Mucosa of descending colon (tissue), 3 donors: ENCODE measurements around the gene POU2AF2. TPM values are rescaled to one million over a fixed set of nuclear protein-coding genes. Genes with fewer than 3 reads are reported as not detected.

Experiments
- ATAC-seq: fragments of 200-7000 bp; cut with Tn5 transposase; one replicate; pipeline ENCODE4 v1.9.1; 2020; ENCODE audit warnings: mild to moderate bottlenecking, moderate library complexity
- DNase-seq, 3 donors: peaks; one replicate each; pipeline ENCODE4 v3.0.0-alpha.2; 2020
- H3K36me3 ChIP-seq: fragments of 200-600 bp; one replicate; pipeline ENCODE4 v1.8.0; 2021; ENCODE audit warnings: low read depth, mild to moderate bottlenecking
- H3K4me1 ChIP-seq: fragments of 200-600 bp; one replicate; pipeline ENCODE4 v1.8.0; 2021; ENCODE audit warnings: low read depth, mild to moderate bottlenecking
- H3K4me3 ChIP-seq: fragments of 200-600 bp; one replicate; pipeline ENCODE4 v1.8.0; 2021; ENCODE audit warnings: mild to moderate bottlenecking
- H3K9me3 ChIP-seq: fragments of 200-600 bp; one replicate; pipeline ENCODE4 v1.8.0; 2021; ENCODE audit warnings: mild to moderate bottlenecking
- CTCF ChIP-seq: fragments of 200-600 bp; IDR thresholded peaks from one replicate; pipeline ENCODE4 v1.8.0; 2022; ENCODE audit warnings: antibody characterized with exemption, mild to moderate bottlenecking
- intact Hi-C, 2 donors: fragments of 100-400 bp; cut with DNase I in 1 of 2; cut with micrococcal nuclease in 1 of 2; formaldehyde crosslinking; loops; one replicate each; pipeline versions ENCODE4 v1.11.0 to v1.11.1; 2022; cut with DNase I, micrococcal nuclease
- total RNA-seq, 3 donors: library from RNA; stranded (reverse); fragmentation: NEBNext Ultra II Directional in 2 of 3; extraction: Animal tissue kit (Norgen Biotek cat#: 25700) in 2 of 3; gene quantifications; one replicate each; pipeline versions ENCODE4 v1.2.1 to v1.2.4, GENCODE V29; 2021 to 2023
- donor health status: DM: no; HTN: no; CAD: no; lungs with moderate emphysema.
- donor health status: DM: no; HTN: no; CAD: no.
- donor health status: DM: no; HTN: yes; CAD: no.

POU2AF2 gene
- total RNA-seq, 3 donors from 2014 or later: 1.0 to 2.1 (median 2.1) TPM

- Histone ChIP-seq H3K9me3 (no peaks in the 10 kb centered on the region), H3K36me3 (no peaks in the 10 kb centered on the region), H3K4me1 (no peaks in the 10 kb centered on the region), H3K4me3 (no peak overlapping the region)
- intact Hi-C loops: loop anchor here in 1 of 2 donors (10.0 kb wide), 1 partner anchor 793 kb away; no protein-coding TSS in a partner anchor
- DNase-seq (no peak), ATAC-seq (no peak)
- no peak for TF ChIP-seq CTCF
Measured at GRCh38 chr11:111237926-111238325, 7.6 kb upstream of the POU2AF2 start.

GRCh38 chr11:111246956-111247355, 1.4 kb downstream of the POU2AF2 start:
- ATAC-seq: no peak
- TF ChIP-seq CTCF: no peak
- Histone ChIP-seq H3K9me3 (no peaks in the 10 kb centered on the region), H3K4me1 (no peaks in the 10 kb centered on the region), H3K36me3 (no peaks in the 10 kb centered on the region), H3K4me3 (no peak overlapping the region)
- DNase-seq: no peak
- intact Hi-C loops: no loop called here

- H3K4me3 ChIP-seq: no peak overlapping the region
- ATAC-seq: no peak
- H3K36me3 ChIP-seq: no peaks in the 10 kb centered on the region
- no peak for DNase-seq
- H3K9me3 ChIP-seq: no peaks in the 10 kb centered on the region
- H3K4me1 ChIP-seq: no peaks in the 10 kb centered on the region
- no peak for TF ChIP-seq CTCF
- intact Hi-C loops: no loop called here
Measured at GRCh38 chr11:111250936-111251335, 5.4 kb downstream of the POU2AF2 start.

GRCh38 chr11:111253131-111253530, 7.6 kb downstream of the POU2AF2 start:
- no peak overlapping the region for H3K4me3 ChIP-seq
- intact Hi-C loops: no loop called here
- no peak for TF ChIP-seq CTCF
- DNase-seq (no peak), ATAC-seq (no peak)
- H3K4me1 ChIP-seq: no peaks in the 10 kb centered on the region
- H3K9me3 ChIP-seq: no peaks in the 10 kb centered on the region
- no peaks in the 10 kb centered on the region for H3K36me3 ChIP-seq

- TF ChIP-seq CTCF: no peak
- Histone ChIP-seq H3K9me3 (no peaks in the 10 kb centered on the region), H3K36me3 (no peaks in the 10 kb centered on the region), H3K4me3 (no peak overlapping the region), H3K4me1 (no peaks in the 10 kb centered on the region)
- intact Hi-C loops: no loop called here
- DNase-seq: no peak
- no peak for ATAC-seq
Measured at GRCh38 chr11:111253630-111254029, 8.1 kb downstream of the POU2AF2 start.

- Histone ChIP-seq H3K9me3 (no peaks in the 10 kb centered on the region), H3K4me1 (no peaks in the 10 kb centered on the region), H3K4me3 (no peak overlapping the region), H3K36me3 (no peaks in the 10 kb centered on the region)
- intact Hi-C loops: no loop called here
- DNase-seq (no peak), ATAC-seq (no peak)
- TF ChIP-seq CTCF: no peak
Measured at GRCh38 chr11:111258046-111258445, 12.5 kb downstream of the POU2AF2 start.
